ENCODE data around the gene UBTF.

DNA sequence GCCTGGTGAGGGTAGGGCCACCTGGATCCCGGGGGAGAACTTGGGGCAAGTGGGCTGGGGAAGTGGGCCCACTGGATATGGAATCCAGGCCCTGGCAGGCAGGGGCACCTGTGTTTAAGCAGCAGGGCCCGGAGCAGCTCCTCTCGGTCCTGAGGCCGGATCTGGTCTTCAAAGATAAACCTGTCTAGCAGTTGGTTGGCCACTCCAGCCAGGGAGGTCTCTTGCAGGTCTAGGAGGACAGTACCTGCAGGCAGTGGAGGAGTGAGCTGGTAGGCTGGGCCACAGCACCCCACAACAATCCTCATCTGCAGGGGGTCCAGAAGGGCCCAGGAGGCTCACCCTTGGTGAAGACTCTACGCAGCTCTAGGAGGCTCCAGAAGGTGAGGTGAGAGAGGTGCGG, 40.8 kb upstream of the UBTF start:
- no peak for TF ChIP-seq EP300 (IDR thresholded peaks at IDR 0.05)
- TF ChIP-seq, protein P1, sequence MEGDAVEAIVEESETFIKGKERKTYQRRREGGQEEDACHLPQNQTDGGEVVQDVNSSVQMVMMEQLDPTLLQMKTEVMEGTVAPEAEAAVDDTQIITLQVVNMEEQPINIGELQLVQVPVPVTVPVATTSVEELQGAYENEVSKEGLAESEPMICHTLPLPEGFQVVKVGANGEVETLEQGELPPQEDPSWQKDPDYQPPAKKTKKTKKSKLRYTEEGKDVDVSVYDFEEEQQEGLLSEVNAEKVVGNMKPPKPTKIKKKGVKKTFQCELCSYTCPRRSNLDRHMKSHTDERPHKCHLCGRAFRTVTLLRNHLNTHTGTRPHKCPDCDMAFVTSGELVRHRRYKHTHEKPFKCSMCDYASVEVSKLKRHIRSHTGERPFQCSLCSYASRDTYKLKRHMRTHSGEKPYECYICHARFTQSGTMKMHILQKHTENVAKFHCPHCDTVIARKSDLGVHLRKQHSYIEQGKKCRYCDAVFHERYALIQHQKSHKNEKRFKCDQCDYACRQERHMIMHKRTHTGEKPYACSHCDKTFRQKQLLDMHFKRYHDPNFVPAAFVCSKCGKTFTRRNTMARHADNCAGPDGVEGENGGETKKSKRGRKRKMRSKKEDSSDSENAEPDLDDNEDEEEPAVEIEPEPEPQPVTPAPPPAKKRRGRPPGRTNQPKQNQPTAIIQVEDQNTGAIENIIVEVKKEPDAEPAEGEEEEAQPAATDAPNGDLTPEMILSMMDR (IDR thresholded peaks at IDR 0.05): no peak
- no peak for TF ChIP-seq POLR2AphosphoS5 (IDR thresholded peaks at IDR 0.05)
